Kidney (tissue), 14 donors: ENCODE measurements around the gene ANO7. TPM values are rescaled to one million over a fixed set of nuclear protein-coding genes. Genes with fewer than 3 reads are reported as not detected.

Experiments
- DNase-seq, 5 donors: peaks; one replicate each; pipeline ENCODE4 v3.0.0-alpha.2; 2013 to 2020
- FAIRE-seq: peaks from 2 replicates; lab custom pipeline; 2012; peaks lifted over from hg19 to GRCh38; lab: Jason Lieb, UNC
- H3K27ac ChIP-seq, 2 donors: one replicate each; pipeline ENCODE4 v1.7.0; 2013; ENCODE audit warnings: low read depth in 2 of 2, low read length in 2 of 2, inconsistent platforms in 1 of 2
- H3K27me3 ChIP-seq: one replicate; pipeline ENCODE4 v1.7.1; 2013; ENCODE audit warnings: low read length, inconsistent platforms; ENCODE audit not compliant: control insufficient read depth, insufficient read depth
- H3K36me3 ChIP-seq, 3 donors: one replicate each; pipeline versions ENCODE4 v1.7.0 to v1.7.1; 2013; ENCODE audit warnings: low read length in 3 of 3, control low read depth in 1 of 3, inconsistent platforms in 1 of 3; ENCODE audit not compliant: insufficient read depth in 3 of 3, control insufficient read depth in 2 of 3
- H3K4me1 ChIP-seq, 3 donors: one replicate each; pipeline versions ENCODE4 v1.7.0 to v1.7.1; 2013; ENCODE audit warnings: low read length in 3 of 3, inconsistent platforms in 1 of 3, low read depth in 1 of 3; ENCODE audit not compliant: control insufficient read depth in 2 of 3, insufficient read depth in 2 of 3
- H3K4me3 ChIP-seq, 3 donors: one replicate each; pipeline versions ENCODE4 v1.7.0 to v1.8.1; 2013; ENCODE audit warnings: low read length in 3 of 3, control low read depth in 1 of 3, inconsistent platforms in 1 of 3
- H3K9ac ChIP-seq, 3 donors: one replicate each; pipeline versions ENCODE4 v1.7.0 to v1.7.1; 2013; ENCODE audit warnings: low read length in 3 of 3, control low read depth in 1 of 3, inconsistent platforms in 1 of 3
- H3K9me3 ChIP-seq, 3 donors: one replicate each; pipeline versions ENCODE4 v1.7.0 to v1.7.1; 2013; ENCODE audit warnings: low read length in 3 of 3, control low read depth in 1 of 3, inconsistent platforms in 1 of 3; ENCODE audit not compliant: control insufficient read depth in 2 of 3, insufficient read depth in 1 of 3
- CTCF ChIP-seq: IDR thresholded peaks from 3 replicates; pipeline ENCODE4 v1.5.1; 2012; ENCODE audit warnings: mild to moderate bottlenecking, moderate library complexity, borderline replicate concordance; ENCODE audit not compliant: insufficient read depth; ENCODE audit errors: extremely low read depth
- intact Hi-C: fragments of 100-400 bp; cut with DNase I; formaldehyde crosslinking; loops from one replicate; pipeline ENCODE4 v1.11.1; 2022
- polyA plus RNA-seq: library from polyadenylated mRNA; stranded (reverse); fragments of 350-450 nt; fragmentation: Illumina TruSeq; extraction: RNeasy Lipid Tissue Mini Kit (QIAGEN cat#74804); gene quantifications from one replicate; pipeline ENCODE4 v1.2.3, GENCODE V29; 2014; ENCODE audit warnings: low read depth, low replicate concordance; ENCODE audit not compliant: insufficient read depth
- total RNA-seq: library from RNA; stranded (reverse); fragmentation: NEBNext Ultra II Directional; extraction: Animal tissue kit (Norgen Biotek cat#: 25700); gene quantifications from one replicate; pipeline ENCODE4 v1.2.1, GENCODE V29; 2021
- donor health status: control.
- donor health status: control.
- donor health status: control.
- donor health status: control.
- donor health status: control.
- donor health status: DM: yes; HTN: yes; CAD: no.
- donor health status: Normal renal cell carcinoma (clear cell type).

The ANO7 gene
- total and polyA plus RNA-seq, 2 donors from 2014 or later = 1.1 to 1.9 TPM

GRCh38 chr2:241159116-241159515 is 29.4 kb upstream of the ANO7 start:
- DNase-seq = no peak
- no peaks in the 10 kb centered on the region for H3K9me3 ChIP-seq
- FAIRE-seq = no peak
- intact Hi-C loops = no loop called here
- no peak for TF ChIP-seq CTCF
- H3K27me3 ChIP-seq = no peaks in the 10 kb centered on the region
- no peak overlapping the region for H3K27ac ChIP-seq
- no peak overlapping the region for H3K9ac ChIP-seq
- H3K4me3 ChIP-seq = no peak overlapping the region
- H3K4me1 ChIP-seq = peaks cover 0 to 4% (median 0%) of the 10 kb centered on the region in 3 donors
- peaks cover 0 to 28% (median 27%) of the 10 kb centered on the region in 3 donors for H3K36me3 ChIP-seq

GRCh38 chr2:241160318-241160717 is 28.2 kb upstream of the ANO7 start:
- Histone ChIP-seq H3K27ac (no peak overlapping the region), H3K4me1 (peaks cover 0 to 4% (median 0%) of the 10 kb centered on the region in 3 donors), H3K4me3 (no peak overlapping the region), H3K36me3 (peaks cover 0 to 32% (median 26%) of the 10 kb centered on the region in 3 donors), H3K9me3 (no peaks in the 10 kb centered on the region), H3K27me3 (no peaks in the 10 kb centered on the region), H3K9ac (no peak overlapping the region)
- DNase-seq = no peak
- TF ChIP-seq CTCF = no peak
- intact Hi-C loops = no loop called here
- no peak for FAIRE-seq

- peak in 1 of 5 donors; percentile 90 for DNase-seq
These were observed 26.7 kb upstream of the ANO7 start for GRCh38 chr2:241161646-241162281.

More at GRCh38 chr2:241161646-241162281, 26.7 kb upstream of the ANO7 start:
- FAIRE-seq = no peak
- H3K9ac ChIP-seq = no peak overlapping the region
- no peak overlapping the region for H3K4me3 ChIP-seq
- H3K27me3 ChIP-seq = no peaks in the 10 kb centered on the region
- peak overlapping the region in 1 of 2 donors; percentile 27 for H3K27ac ChIP-seq
- no peaks in the 10 kb centered on the region for H3K9me3 ChIP-seq
- peaks cover 0 to 32% (median 29%) of the 10 kb centered on the region in 3 donors for H3K36me3 ChIP-seq
- H3K4me1 ChIP-seq = peaks cover 0 to 4% (median 0%) of the 10 kb centered on the region in 3 donors
- TF ChIP-seq CTCF = no peak
- intact Hi-C loops = no loop called here
